ENCODE results near the gene PCGF2.

GRCh38 chr17:38729368-38729885 lies 18.7 kb downstream of the PCGF2 start:
- TF ChIP-seq CTCF (IDR thresholded peaks at IDR 0.05; ENCODE audit: insufficient read depth, low read length, poor library complexity, severe bottlenecking) (no peak), EZH2phosphoT487 (conservative IDR thresholded peaks at IDR 0.05; ENCODE audit: low read length) (no peak)
